Measurements from ENCODE around the gene RRAS.

DNA sequence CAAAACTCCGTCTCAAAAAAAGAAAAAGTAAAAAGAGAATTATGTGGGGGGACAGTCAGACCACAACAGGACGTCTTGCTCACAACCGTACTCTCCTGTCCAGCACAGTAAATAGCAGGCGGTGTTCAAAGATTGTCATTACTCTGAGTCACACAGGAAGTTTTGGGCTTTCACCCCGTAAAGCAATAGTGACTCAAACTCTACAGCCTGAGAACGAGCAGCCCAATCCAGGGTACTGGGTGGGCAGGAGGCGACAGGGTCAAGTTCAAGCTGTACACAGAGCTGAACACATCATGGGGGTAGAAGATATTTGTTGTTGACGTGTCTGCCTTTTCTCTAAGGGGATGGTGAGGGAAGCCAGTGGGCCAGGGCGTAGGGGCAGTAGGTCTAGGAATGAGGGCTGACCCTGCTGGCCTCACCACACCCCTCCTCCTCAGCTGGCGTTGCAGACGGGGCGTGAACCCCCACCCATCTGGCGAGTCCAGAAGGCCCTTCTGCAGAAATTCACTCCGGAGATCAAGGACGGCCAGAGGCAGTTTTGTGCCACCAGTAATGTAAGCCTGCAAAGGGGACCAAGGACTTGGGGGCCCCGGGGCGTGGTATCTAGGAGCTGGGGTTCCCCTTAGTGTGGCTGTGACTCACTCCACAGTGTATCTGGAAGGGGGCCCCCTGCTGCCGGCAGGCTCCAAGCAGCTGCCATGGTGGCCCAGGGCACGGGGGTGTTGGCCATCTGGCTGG, 25.7 kb downstream of the RRAS start:
- TF ChIP-seq EZH2phosphoT487 (conservative IDR thresholded peaks at IDR 0.05; ENCODE audit: low read length) = no peak
- TF ChIP-seq, protein P1, sequence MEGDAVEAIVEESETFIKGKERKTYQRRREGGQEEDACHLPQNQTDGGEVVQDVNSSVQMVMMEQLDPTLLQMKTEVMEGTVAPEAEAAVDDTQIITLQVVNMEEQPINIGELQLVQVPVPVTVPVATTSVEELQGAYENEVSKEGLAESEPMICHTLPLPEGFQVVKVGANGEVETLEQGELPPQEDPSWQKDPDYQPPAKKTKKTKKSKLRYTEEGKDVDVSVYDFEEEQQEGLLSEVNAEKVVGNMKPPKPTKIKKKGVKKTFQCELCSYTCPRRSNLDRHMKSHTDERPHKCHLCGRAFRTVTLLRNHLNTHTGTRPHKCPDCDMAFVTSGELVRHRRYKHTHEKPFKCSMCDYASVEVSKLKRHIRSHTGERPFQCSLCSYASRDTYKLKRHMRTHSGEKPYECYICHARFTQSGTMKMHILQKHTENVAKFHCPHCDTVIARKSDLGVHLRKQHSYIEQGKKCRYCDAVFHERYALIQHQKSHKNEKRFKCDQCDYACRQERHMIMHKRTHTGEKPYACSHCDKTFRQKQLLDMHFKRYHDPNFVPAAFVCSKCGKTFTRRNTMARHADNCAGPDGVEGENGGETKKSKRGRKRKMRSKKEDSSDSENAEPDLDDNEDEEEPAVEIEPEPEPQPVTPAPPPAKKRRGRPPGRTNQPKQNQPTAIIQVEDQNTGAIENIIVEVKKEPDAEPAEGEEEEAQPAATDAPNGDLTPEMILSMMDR (IDR thresholded peaks at IDR 0.05; ENCODE audit: insufficient read depth, low read length, poor library complexity, severe bottlenecking) = no peak

Data from SU-DHL-6 (cell line).